Adipose tissue (tissue), 3 donors: ENCODE results near the gene RFC4. TPM values are rescaled to one million over a fixed set of nuclear protein-coding genes. Genes with fewer than 3 reads are reported as not detected.
A peak's percentile ranks its signal among the peaks of the same experiment; 100 is the strongest.

ENCODE experiments used
- H3K27ac ChIP-seq: one replicate; pipeline ENCODE4 v1.5.1; 2013; ENCODE audit warnings: low read depth, low read length
- WGBS, 3 donors: extraction: QIAGEN DNeasy Blood & Tissue Kit; methylation state at CpG; one replicate each; pipeline ENCODE4 v1.1.7; 2013; 5-methylcytosine and 5-hydroxymethylcytosine counted together
- polyA plus RNA-seq, 3 donors: library from polyadenylated mRNA; stranded (reverse); fragments of 200-250 nt; gene quantifications; one replicate each; pipeline ENCODE4 v1.2.3, GENCODE V29; 2013
- donor health status: healthy with polysubstance abuse.
- donor health status: Bipolar disorder and iron deficiency.
- donor health status: healthy.

RFC4 gene
- polyA plus RNA-seq, 3 donors, result 7.8 to 14.4 (median 12.7) TPM

- no peak overlapping the region for H3K27ac ChIP-seq
- 56 to 75% (median 74%) methylated on average over 8 of the region's 8 CpGs for WGBS, 3 donors
These were observed 15.9 kb downstream of the RFC4 start for GRCh38 chr3:186790261-186790981.

GRCh38 chr3:186789554-186790260, 16.6 kb downstream of the RFC4 start:
- no peak overlapping the region for H3K27ac ChIP-seq
- WGBS, 3 donors, result 51 to 62% (median 59%) methylated on average over 4 of the region's 4 CpGs

- 51 to 65% (median 62%) methylated on average over 13 of the region's 13 CpGs for WGBS, 3 donors
- no peak overlapping the region for H3K27ac ChIP-seq
These were observed 17.6 kb downstream of the RFC4 start for GRCh38 chr3:186788482-186789370.

- H3K27ac ChIP-seq, result no peak overlapping the region
- 66 to 82% (median 81%) methylated on average over 15 of the region's 15 CpGs for WGBS, 3 donors
These were observed 18.4 kb downstream of the RFC4 start for GRCh38 chr3:186787642-186788481.

GRCh38 chr3:186786922-186787321, 19.4 kb downstream of the RFC4 start:
- WGBS, 3 donors, result 57 to 74% (median 62%) methylated on average over 3 of the region's 3 CpGs
- H3K27ac ChIP-seq, result no peak overlapping the region

GRCh38 chr3:186785495-186786018, 20.7 kb downstream of the RFC4 start:
- no peak overlapping the region for H3K27ac ChIP-seq
- 10 to 30% (median 28%) methylated on average over 7 of the region's 7 CpGs for WGBS, 3 donors

GRCh38 chr3:186784820-186785494, 21.3 kb downstream of the RFC4 start:
- H3K27ac ChIP-seq, result no peak overlapping the region
- WGBS, 3 donors, result 5 to 16% (median 12%) methylated on average over 7 of the region's 7 CpGs

GRCh38 chr3:186783731-186784515, 22.4 kb downstream of the RFC4 start:
- 0 to 1% (median 0%) methylated on average over 56 of the region's 56 CpGs for WGBS, 3 donors

GRCh38 chr3:186783058-186783730, 23.1 kb downstream of the RFC4 start, which contains the start of gene EIF4A2:
TSS of gene EIF4A2 (plus strand) at chr3:186783577. CDS start at chr3:186783611, 34 bp downstream.
- WGBS, 3 donors, result 0 to 1% (median 0%) methylated on average over 60 of the region's 60 CpGs
- peak within 1 kb of the TSS; percentile 75 for H3K27ac ChIP-seq

More at GRCh38 chr3:186783731-186784515, 22.4 kb downstream of the RFC4 start:
- peak overlapping the region; percentile 75 for H3K27ac ChIP-seq

GRCh38 chr3:186782542-186783057, 23.7 kb downstream of the RFC4 start:
- 1 to 5% (median 3%) methylated on average over 21 of the region's 21 CpGs for WGBS, 3 donors
- peak overlapping the region; percentile 75 for H3K27ac ChIP-seq

- WGBS, 3 donors, result 87 to 96% (median 93%) methylated on average over 5 of the region's 5 CpGs
- no peak overlapping the region for H3K27ac ChIP-seq
These were observed 27.1 kb downstream of the RFC4 start for GRCh38 chr3:186779204-186779603.

- H3K27ac ChIP-seq, result no peak overlapping the region
- 59 to 74% (median 64%) methylated on average over 8 of the region's 8 CpGs for WGBS, 3 donors
These were observed 30.3 kb downstream of the RFC4 start for GRCh38 chr3:186775999-186776398.

GRCh38 chr3:186772701-186773417, 33.4 kb downstream of the RFC4 start:
- WGBS, 3 donors, result 16 to 21% (median 20%) methylated on average over 28 of the region's 28 CpGs
- H3K27ac ChIP-seq, result no peak overlapping the region

GRCh38 chr3:186772281-186772694, 34.0 kb downstream of the RFC4 start:
- no peak overlapping the region for H3K27ac ChIP-seq
- WGBS, 3 donors, result 6 to 11% (median 9%) methylated on average over 26 of the region's 26 CpGs

- WGBS, 3 donors, result 86 to 95% (median 94%) methylated on average over 8 of the region's 8 CpGs
- H3K27ac ChIP-seq, result no peak overlapping the region
These were observed 45.3 kb downstream of the RFC4 start for GRCh38 chr3:186760897-186761447.
